ENCODE results near the gene A3GALT2. TPM values are rescaled to one million over a fixed set of nuclear protein-coding genes. Genes with fewer than 3 reads are reported as not detected.

The A3GALT2 gene
- total RNA-seq, 2 donors from 2014 or later = not detected

- Histone ChIP-seq H3K4me1 (no peaks in the 10 kb centered on the region), H3K4me3 (no peak overlapping the region), H3K9me3 (no peaks in the 10 kb centered on the region), H3K27me3 (no peaks in the 10 kb centered on the region), H3K27ac (no peak overlapping the region), H3K9ac (ENCODE audit: low read depth in 2 of 2, low read length in 2 of 2) (no peak overlapping the region), H3K36me3 (no peaks in the 10 kb centered on the region)
- TF ChIP-seq CTCF (IDR thresholded peaks at IDR 0.05) = peak; percentile 94
- intact Hi-C loops (cut with DNase I) = loop anchor here (2.0 to 5.0 kb wide), 2 partner anchors 73 to 150 kb away; no protein-coding TSS in a partner anchor
- DNase-seq = peak; percentile 91
These were observed 46.8 kb upstream of the A3GALT2 start for GRCh38 chr1:33367485-33368405.

GRCh38 chr1:33366762-33367484, 46.0 kb upstream of the A3GALT2 start:
- no peaks in the 10 kb centered on the region for H3K36me3 ChIP-seq
- no peak overlapping the region for H3K4me3 ChIP-seq
- no peak for DNase-seq
- no peaks in the 10 kb centered on the region for H3K27me3 ChIP-seq
- intact Hi-C loops (cut with DNase I) = loop anchor here (2.0 to 5.0 kb wide), 2 partner anchors 72 to 150 kb away; no protein-coding TSS in a partner anchor
- H3K9ac ChIP-seq (ENCODE audit: low read depth in 2 of 2, low read length in 2 of 2) = no peak overlapping the region
- TF ChIP-seq CTCF (IDR thresholded peaks at IDR 0.05) = no peak
- no peak overlapping the region for H3K27ac ChIP-seq
- no peaks in the 10 kb centered on the region for H3K9me3 ChIP-seq
- H3K4me1 ChIP-seq = no peaks in the 10 kb centered on the region

- H3K9ac ChIP-seq (ENCODE audit: low read depth in 2 of 2, low read length in 2 of 2) = no peak overlapping the region
- H3K36me3 ChIP-seq = no peaks in the 10 kb centered on the region
- no peaks in the 10 kb centered on the region for H3K4me1 ChIP-seq
- H3K27me3 ChIP-seq = no peaks in the 10 kb centered on the region
- no peak for TF ChIP-seq CTCF (IDR thresholded peaks at IDR 0.05)
- intact Hi-C loops (cut with DNase I) = loop anchor here (5.0 kb wide), 1 partner anchor 148 kb away; no protein-coding TSS in a partner anchor
- no peaks in the 10 kb centered on the region for H3K9me3 ChIP-seq
- no peak overlapping the region for H3K4me3 ChIP-seq
- DNase-seq = no peak
- no peak overlapping the region for H3K27ac ChIP-seq
These were observed 44.7 kb upstream of the A3GALT2 start for GRCh38 chr1:33365560-33365997.

- H3K4me3 ChIP-seq = no peak overlapping the region
- no peak for TF ChIP-seq CTCF (IDR thresholded peaks at IDR 0.05)
- intact Hi-C loops (cut with DNase I) = no loop called here
- DNase-seq = no peak
- no peaks in the 10 kb centered on the region for H3K36me3 ChIP-seq
- H3K27ac ChIP-seq = no peak overlapping the region
- no peak overlapping the region for H3K9ac ChIP-seq (ENCODE audit: low read depth in 2 of 2, low read length in 2 of 2)
- H3K4me1 ChIP-seq = no peaks in the 10 kb centered on the region
- H3K9me3 ChIP-seq = no peaks in the 10 kb centered on the region
- no peaks in the 10 kb centered on the region for H3K27me3 ChIP-seq
These were observed 43.6 kb upstream of the A3GALT2 start for GRCh38 chr1:33364565-33364918.

GRCh38 chr1:33363470-33363861, 42.6 kb upstream of the A3GALT2 start:
- Histone ChIP-seq H3K9me3 (no peaks in the 10 kb centered on the region), H3K27me3 (no peaks in the 10 kb centered on the region), H3K4me1 (no peaks in the 10 kb centered on the region), H3K27ac (no peak overlapping the region), H3K4me3 (no peak overlapping the region), H3K9ac (ENCODE audit: low read depth in 2 of 2, low read length in 2 of 2) (peak overlapping the region in 1 of 2 donors; percentile 37), H3K36me3 (no peaks in the 10 kb centered on the region)
- no peak for DNase-seq
- no peak for TF ChIP-seq CTCF (IDR thresholded peaks at IDR 0.05)
- intact Hi-C loops (cut with DNase I) = no loop called here

Data from colonic mucosa (tissue), 4 donors.